Measurements from ENCODE around the gene XRCC5.
"Not testable (repeated sequence)": the region's sequence is repeated elsewhere in the genome, so short reads cannot be mapped to it uniquely, and the experiment has no call there.

XRCC5 gene

GRCh38 chr2:216117561-216118340, 8.6 kb downstream of the XRCC5 start:
- DNase-seq (ENCODE audit: low read depth, low spot score), result peak; percentile 14

GRCh38 chr2:216118474-216118873, 9.3 kb downstream of the XRCC5 start:
- DNase-seq (ENCODE audit: low read depth, low spot score), result no peak

DNA sequence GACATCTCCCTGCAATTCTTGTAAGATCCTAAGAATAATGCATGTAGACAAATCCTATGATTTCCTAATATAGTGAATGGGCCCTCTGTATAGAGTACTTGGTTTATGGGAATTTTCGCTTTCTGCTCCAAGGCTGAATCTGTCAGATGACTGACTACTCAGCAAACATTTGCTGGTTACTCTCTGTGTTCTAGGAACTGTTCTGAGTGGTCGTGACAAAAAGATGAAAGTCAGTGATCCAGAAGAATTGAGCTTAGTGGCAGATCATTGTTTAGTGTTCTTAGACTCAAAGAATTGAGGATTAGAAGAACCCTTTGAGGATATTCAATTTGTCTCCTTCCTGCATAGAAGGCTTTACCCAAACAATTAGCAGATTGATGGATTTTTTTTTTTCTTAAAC, 10.0 kb downstream of the XRCC5 start:
- no peak for DNase-seq (ENCODE audit: low read depth, low spot score)

- DNase-seq (ENCODE audit: low read depth, low spot score), result no peak
Measured at GRCh38 chr2:216119986-216120385, 10.8 kb downstream of the XRCC5 start.

DNA sequence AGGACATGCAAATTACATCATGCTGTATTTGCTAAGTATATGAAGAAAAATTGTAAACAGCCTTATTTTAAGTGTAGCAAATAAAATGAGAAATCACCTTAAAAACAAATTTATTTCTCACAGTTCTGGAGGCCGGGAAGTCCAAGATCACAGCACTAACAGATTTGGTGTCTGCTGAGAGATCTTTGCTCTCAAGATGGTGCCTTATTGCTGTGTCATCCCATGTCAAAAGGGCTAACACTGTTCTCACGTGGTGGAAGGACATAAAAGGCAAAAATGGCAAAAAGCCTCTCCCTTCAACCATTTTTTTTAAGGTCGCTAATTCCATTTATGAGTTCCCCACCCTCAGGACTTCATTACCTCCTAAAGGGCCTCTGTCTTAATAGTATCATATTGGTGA, 12.1 kb downstream of the XRCC5 start:
- no peak for DNase-seq (ENCODE audit: low read depth, low spot score)

GRCh38 chr2:216126943-216127342, 17.8 kb downstream of the XRCC5 start:
- DNase-seq (ENCODE audit: low read depth, low spot score), result no peak

DNA sequence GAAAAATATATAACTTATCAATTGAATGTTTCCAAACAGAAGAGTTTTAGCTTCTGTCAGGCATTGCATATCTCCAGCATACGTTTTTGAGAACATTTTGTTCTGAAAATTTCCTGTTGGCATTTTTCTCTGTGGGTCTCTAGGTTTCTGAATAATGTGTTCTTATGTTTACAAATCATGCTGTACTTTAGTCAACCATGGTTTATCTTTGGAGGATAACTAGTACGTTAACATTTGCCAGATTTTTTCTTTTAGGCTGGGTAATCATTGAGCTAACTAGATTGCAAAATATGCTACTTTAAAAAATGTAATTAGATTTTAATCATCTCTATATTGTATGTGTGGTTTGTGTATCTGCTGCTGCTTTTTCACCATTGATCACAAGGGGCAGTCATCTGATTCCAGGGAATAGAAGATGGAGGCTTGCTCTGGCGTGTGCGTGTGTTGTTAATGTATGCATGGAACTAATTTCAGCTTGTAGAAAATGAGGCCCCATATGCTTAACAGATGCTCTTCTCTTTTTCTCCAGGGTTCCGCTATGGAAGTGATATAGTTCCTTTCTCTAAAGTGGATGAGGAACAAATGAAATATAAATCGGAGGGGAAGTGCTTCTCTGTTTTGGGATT, 21.3 kb downstream of the XRCC5 start:
- DNase-seq (ENCODE audit: low read depth, low spot score), result no peak

DNA sequence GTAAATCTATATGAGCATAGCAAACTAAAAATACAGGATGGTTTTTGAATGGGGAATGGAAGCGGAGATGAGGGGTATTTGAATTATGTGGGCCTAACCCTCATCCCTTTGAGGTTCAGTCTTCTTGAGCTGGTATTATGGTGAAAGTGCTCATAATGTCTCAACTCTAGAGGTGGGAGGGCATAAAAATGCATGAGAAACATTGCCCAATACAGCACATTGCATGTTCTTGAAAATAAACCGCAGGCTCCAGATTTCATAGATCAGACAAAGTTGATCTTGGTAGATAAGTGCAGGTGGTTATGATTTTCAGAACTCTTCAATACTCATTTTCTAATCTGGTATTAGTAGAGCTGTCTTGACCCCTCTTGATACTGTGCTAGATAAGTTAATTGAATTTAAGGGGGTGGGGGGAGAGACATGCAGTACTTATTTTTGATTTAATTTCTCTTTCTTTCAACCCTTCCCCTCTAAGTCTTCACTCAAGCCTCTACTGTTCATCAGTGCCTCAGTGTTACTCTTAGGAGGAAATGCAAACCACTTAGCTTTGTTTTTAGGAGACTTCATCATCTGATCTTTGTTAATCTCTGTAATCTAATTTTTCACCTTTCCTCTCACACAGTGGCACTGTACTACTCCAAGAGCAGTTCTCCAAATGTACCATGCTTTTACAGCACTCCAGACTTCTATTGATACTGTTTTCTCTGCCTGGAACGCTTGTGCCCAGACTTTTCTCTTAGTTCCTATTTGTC, 22.2 kb downstream of the XRCC5 start:
- no peak for DNase-seq (ENCODE audit: low read depth, low spot score)

- no peak for DNase-seq (ENCODE audit: low read depth, low spot score)
Measured at GRCh38 chr2:216132585-216132984, 23.4 kb downstream of the XRCC5 start.

DNA sequence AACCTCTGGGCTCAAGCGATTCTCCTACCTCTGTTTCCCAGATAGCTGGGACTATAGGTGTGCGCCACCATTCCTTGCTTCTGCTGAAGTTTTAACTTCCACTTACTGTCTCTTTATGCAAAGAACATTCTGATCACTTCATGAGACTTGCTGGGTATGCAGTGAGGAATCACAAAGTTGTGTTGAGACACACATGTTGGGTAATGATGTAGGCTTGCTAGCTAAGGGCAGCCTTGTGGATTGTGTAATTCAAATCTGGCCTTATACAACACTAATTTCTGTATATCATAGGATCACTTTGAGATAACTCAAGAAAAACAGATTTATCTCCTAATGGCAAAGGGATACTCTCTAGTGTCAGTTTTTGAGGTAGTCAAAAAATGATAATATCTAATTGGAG, 24.2 kb downstream of the XRCC5 start:
- DNase-seq (ENCODE audit: low read depth, low spot score), result no peak

GRCh38 chr2:216134958-216135541, 25.9 kb downstream of the XRCC5 start:
- DNase-seq (ENCODE audit: low read depth, low spot score), result no peak

- DNase-seq (ENCODE audit: low read depth, low spot score), result no peak
Measured at GRCh38 chr2:216139884-216140283, 30.7 kb downstream of the XRCC5 start.

DNA sequence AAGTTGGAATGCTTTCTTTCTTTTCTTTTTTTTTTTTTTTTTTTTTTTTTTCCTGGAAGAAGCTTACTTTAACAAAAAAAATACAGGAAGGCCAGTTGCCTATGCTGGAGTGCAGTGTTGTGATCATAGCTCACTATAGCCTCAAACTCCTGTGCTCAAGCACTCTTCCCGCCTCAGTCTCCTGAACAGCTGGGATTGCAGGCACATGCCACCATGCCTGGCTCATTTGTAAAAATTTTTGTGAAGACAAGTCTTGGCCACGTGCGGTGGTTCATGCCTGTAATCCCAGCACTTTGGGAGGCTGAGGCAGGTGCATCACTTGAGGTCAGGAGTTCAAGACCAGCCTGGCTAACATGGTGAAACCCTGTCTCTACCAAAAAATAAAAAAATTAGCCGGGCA, 32.4 kb downstream of the XRCC5 start:
- not testable (repeated sequence) for DNase-seq (ENCODE audit: low read depth, low spot score)

DNA sequence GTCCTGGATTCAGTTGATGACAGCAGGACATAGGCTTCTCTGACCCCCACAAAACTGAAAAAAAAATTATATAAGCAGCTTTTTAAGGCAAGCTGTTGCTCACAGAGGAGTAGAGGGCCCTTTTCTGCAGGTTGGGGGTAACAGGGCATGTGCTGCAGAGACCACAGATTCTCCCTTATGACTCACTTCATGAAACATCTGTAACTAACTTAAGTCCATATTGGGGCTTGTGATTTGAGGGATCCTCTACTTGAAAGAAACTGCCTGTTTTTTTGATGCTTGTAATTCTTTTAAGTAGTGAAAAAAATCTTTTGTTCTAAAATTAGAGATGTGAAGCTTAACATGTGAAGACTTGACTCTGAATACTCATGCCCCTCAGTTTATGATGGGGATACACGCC, 33.4 kb downstream of the XRCC5 start:
- no peak for DNase-seq (ENCODE audit: low read depth, low spot score)

DNA sequence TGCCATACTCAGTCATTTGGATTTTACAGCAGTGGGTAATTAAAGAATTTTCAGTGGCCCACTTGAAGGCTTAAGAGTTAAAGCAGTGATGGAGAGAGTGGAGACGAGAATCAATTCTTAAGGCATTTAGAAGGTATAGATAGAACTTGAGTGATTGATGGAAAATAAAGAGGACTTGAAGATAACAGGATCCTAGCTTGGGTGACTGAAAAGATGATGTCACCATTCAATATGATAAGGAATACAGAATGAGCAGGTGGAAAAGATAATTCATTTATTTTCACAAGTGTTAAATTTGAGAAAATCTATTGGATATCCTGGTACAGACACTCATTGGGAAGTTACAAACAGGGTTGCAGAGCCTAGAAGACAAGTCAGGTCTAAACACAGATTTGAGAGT, 35.2 kb downstream of the XRCC5 start:
- DNase-seq (ENCODE audit: low read depth, low spot score), result no peak

DNA sequence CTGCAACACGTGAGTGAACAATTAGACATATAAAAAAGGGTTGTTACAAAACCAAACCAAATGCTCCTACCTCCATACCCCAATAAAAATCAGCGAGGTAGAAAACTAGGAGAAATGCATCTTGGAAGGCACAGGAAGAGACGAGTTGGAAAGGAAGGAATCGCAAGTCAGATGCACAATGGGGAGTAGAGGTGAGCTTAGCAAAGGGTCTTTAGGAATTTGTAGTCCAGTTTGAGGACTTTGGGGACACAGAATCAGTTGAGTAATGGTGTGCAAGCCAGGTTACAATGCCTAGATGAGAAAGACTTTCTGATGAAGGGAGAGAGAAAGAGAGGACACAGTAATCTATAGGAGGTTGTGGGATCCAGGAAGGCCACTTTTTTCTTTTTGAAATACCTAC, 35.7 kb downstream of the XRCC5 start:
- DNase-seq (ENCODE audit: low read depth, low spot score), result no peak

GRCh38 chr2:216146573-216146972, 37.4 kb downstream of the XRCC5 start:
- no peak for DNase-seq (ENCODE audit: low read depth, low spot score)

DNA sequence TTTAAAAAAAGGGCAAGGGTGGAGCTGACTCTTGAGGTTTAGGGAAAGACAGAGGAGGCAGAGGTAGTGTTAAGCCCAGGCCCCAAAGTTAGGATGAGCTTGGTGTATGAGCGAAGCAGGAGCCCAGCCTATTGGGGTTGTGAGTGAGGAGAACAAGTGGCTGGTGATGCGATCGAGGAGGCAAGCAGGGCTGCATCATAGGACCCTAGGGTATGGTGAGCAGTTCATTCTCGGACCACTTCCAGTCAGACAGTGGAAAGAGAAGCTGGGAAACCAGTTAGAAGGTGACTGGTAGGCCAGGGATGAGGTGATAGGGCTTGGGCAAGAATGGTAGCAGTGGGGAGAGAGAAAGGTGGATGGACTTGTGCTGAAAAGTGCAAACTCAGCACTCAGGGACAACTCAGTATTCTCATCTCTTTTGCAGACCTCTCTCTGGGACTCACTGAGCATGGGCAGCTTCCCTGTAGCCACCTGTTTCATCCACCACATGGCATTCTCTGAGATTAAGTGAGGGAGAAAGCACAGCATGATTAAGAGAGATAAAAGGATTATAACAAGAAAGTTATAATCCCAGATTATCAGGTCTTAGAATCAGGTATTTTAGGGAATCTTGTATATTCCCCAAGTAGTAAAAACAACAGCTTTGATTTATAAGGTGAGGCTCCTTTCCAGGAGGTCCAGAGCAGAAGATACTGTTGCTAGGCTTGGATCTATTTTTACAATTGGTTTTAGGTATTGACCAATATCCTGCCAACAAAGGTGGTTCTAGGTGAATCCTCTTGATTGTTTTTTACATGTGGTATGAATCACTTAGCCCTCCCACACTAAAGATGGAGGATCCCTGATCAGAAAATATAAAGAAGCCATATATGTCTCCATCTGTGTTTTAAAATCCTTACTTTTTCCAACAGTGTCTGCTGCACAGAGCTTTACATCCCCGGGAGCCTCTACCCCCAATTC, 38.3 kb downstream of the XRCC5 start:
- no peak for DNase-seq (ENCODE audit: low read depth, low spot score)

DNA sequence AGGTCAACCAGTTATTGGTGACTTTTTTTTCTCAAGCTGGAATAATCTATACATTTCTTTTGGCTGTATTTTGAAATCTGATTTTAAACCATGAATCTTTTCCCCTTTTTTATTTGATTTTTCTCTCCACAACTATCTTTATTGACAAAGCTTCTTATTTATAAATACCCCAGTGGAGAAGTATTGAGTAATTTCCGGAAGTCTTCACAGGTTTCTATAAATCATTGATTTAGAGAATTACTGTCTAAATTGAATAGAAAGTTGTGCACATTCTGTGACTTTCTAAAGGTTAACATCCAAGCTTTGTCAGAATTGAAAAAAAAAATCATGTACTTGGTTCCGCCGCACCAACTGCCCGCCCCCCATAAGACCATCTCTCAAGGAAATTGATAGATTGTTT, 39.8 kb downstream of the XRCC5 start:
- DNase-seq (ENCODE audit: low read depth, low spot score), result no peak

GRCh38 chr2:216149741-216150140, 40.6 kb downstream of the XRCC5 start:
- DNase-seq (ENCODE audit: low read depth, low spot score), result peak; percentile 46
